HCT116 (cell line): Measurements from ENCODE around the gene GSTA3. TPM values are rescaled to one million over a fixed set of nuclear protein-coding genes. Genes with fewer than 3 reads are reported as not detected.

Experiments
- ATAC-seq: fragments of 200-7000 bp; cut with Tn5 transposase; 2 replicates; pipeline ENCODE4 v1.9.1; 2020; ENCODE audit warnings: mild to moderate bottlenecking, moderate library complexity
- BruUV-seq: library from RNA; stranded (reverse); fragments of 400-500 nt; replicated peaks from 2 replicates; lab custom pipeline; 2021; lab: Mats Ljungman, UMichigan
- CTCF ChIA-PET: fragments of 300-600 bp; sonication (Branson Sonifier 250); formaldehyde crosslinking; loops from one replicate; lab custom pipeline; 2021; ENCODE audit warnings: antibody characterized with exemption; lab: Charles Lee
- POLR2A ChIA-PET: fragments of 300-600, 350-600 bp; sonication (Branson Sonifier 250); formaldehyde crosslinking; loops from one replicate; lab custom pipeline; 2021; ENCODE audit warnings: antibody characterized with exemption; lab: Charles Lee
- RAD21 ChIA-PET, 2 experiments: fragments of 300-600 bp; sonication (Branson Sonifier 250); formaldehyde crosslinking; loops; one replicate each; lab custom pipeline; 2023; ENCODE audit warnings: low total read pairs in 2 of 2; ENCODE audit not compliant: uncharacterized antibody in 2 of 2, unreplicated experiment in 2 of 2, low non-redundant PET in 1 of 2; lab: Charles Lee
- DNase-seq: peaks from one replicate; pipeline ENCODE4 v3.0.0-alpha.2; 2010; ENCODE audit warnings: low read depth, low spot score
- H2AFZ ChIP-seq: fragments of 200-600 bp; shearing (Covaris generic), sonication (generic); 2 replicates; pipeline ENCODE4 v1.6.1; 2017; ENCODE audit warnings: low read depth, mixed run types, mixed read lengths, antibody characterized with exemption, low read length; ENCODE audit not compliant: poor library complexity, severe bottlenecking
- H3K27ac ChIP-seq: 2 replicates; pipeline ENCODE4 v1.5.1; 2012; ENCODE audit warnings: low read depth, low read length
- H3K27me3 ChIP-seq: fragments of 200-600 bp; sonication (generic); 2 replicates; pipeline ENCODE4 v1.6.1; 2016; ENCODE audit warnings: mixed run types, low read length, mixed read lengths; ENCODE audit not compliant: insufficient read depth
- H3K36me3 ChIP-seq, 2 experiments: fragments of 200-500 bp in 1 of 2; fragments of 200-600 bp in 1 of 2; sonication (Bioruptor generic) in 1 of 2; sonication (generic) in 1 of 2; 2 replicates each; pipeline versions ENCODE4 v1.5.1 to v1.6.1; 2014 to 2016; ENCODE audit warnings: low read length in 2 of 2, inconsistent platforms in 1 of 2, mixed read lengths in 1 of 2, mixed run types in 1 of 2; ENCODE audit not compliant: insufficient read depth in 2 of 2, control insufficient read depth in 1 of 2
- H3K4me1 ChIP-seq, 2 experiments: fragments of 200-600 bp in 1 of 2; sonication (generic) in 1 of 2; 2 replicates each; pipeline versions ENCODE4 v1.5.1 to v1.6.1; 2012 to 2017; ENCODE audit warnings: low read length in 2 of 2, inconsistent platforms in 1 of 2, mild to moderate bottlenecking in 1 of 2, mixed read lengths in 1 of 2, mixed run types in 1 of 2, moderate library complexity in 1 of 2; ENCODE audit not compliant: insufficient read depth in 2 of 2, control insufficient read depth in 1 of 2
- H3K4me2 ChIP-seq: fragments of 200-600 bp; sonication (generic); 2 replicates; pipeline ENCODE4 v1.6.1; 2017; ENCODE audit warnings: mixed run types, low read length, mixed read lengths
- H3K4me3 ChIP-seq, 2 experiments: fragments of 200-600 bp in 1 of 2; sonication (generic) in 1 of 2; replicated peaks in 1 of 2; 2 replicates each; pipeline ENCODE4 v1.5.1; 2011 to 2016; ENCODE audit warnings: low read length in 2 of 2, control low read depth in 1 of 2, low read depth in 1 of 2, mild to moderate bottlenecking in 1 of 2, mixed read lengths in 1 of 2, mixed run types in 1 of 2
- H3K79me2 ChIP-seq: fragments of 200-600 bp; sonication (generic); 2 replicates; pipeline ENCODE4 v1.6.1; 2017; ENCODE audit warnings: mild to moderate bottlenecking, mixed run types, low read length, moderate library complexity, mixed read lengths; ENCODE audit not compliant: insufficient read depth
- H3K9ac ChIP-seq: fragments of 200-600 bp; sonication (generic); 2 replicates; pipeline ENCODE4 v1.6.1; 2016; ENCODE audit warnings: low read length, mixed read lengths
- H3K9me2 ChIP-seq: fragments of 200-600 bp; sonication (generic), shearing (Covaris generic); 2 replicates; pipeline ENCODE4 v1.6.1; 2017; ENCODE audit warnings: mixed run types, mild to moderate bottlenecking, moderate library complexity; ENCODE audit not compliant: insufficient read depth
- H3K9me3 ChIP-seq, 2 experiments: fragments of 200-500 bp in 1 of 2; fragments of 200-600 bp in 1 of 2; sonication (Bioruptor generic) in 1 of 2; sonication (generic) in 1 of 2; 2 replicates each; pipeline ENCODE4 v1.6.1; 2014 to 2017; ENCODE audit warnings: low read length in 2 of 2, mixed read lengths in 2 of 2, inconsistent platforms in 1 of 2, low read depth in 1 of 2, mild to moderate bottlenecking in 1 of 2, mixed run types in 1 of 2, moderate library complexity in 1 of 2; ENCODE audit not compliant: control insufficient read depth in 1 of 2, insufficient read depth in 1 of 2
- H4K20me1 ChIP-seq: fragments of 200-600 bp; sonication (generic), shearing (Covaris generic); 2 replicates; pipeline ENCODE4 v1.6.1; 2017; ENCODE audit warnings: mixed run types, mild to moderate bottlenecking, moderate library complexity; ENCODE audit not compliant: insufficient read depth
- CEBPB ChIP-seq: IDR thresholded peaks from 2 replicates; pipeline ENCODE4 v1.6.1; 2012; ENCODE audit warnings: low read depth
- EGR1 ChIP-seq: IDR thresholded peaks from 2 replicates; pipeline ENCODE4 v1.6.1; 2012; ENCODE audit warnings: low read depth
- ELF1 ChIP-seq: IDR thresholded peaks from 2 replicates; pipeline ENCODE4 v1.6.1; 2012; ENCODE audit warnings: low read depth, borderline replicate concordance
- EZH2 ChIP-seq: fragments of 200-600 bp; sonication (generic); IDR thresholded peaks from 2 replicates; pipeline ENCODE4 v1.6.1; 2017; ENCODE audit warnings: antibody characterized with exemption, mixed run types
- EZH2phosphoT487 ChIP-seq: fragments of 200-600 bp; IDR thresholded peaks from 2 replicates; pipeline ENCODE4 v1.6.1; 2018; ENCODE audit warnings: antibody characterized with exemption, borderline replicate concordance
- FOSL1 ChIP-seq: IDR thresholded peaks from 2 replicates; pipeline ENCODE4 v1.6.1; 2012; ENCODE audit warnings: low read depth
- JUND ChIP-seq: IDR thresholded peaks from 2 replicates; pipeline ENCODE4 v1.6.1; 2012
- POLR2A ChIP-seq: IDR thresholded peaks from 2 replicates; pipeline ENCODE4 v1.7.0; 2011; ENCODE audit warnings: borderline replicate concordance; ENCODE audit not compliant: insufficient read depth, insufficient read length; ENCODE audit errors: extremely low read depth
- POLR2AphosphoS5 ChIP-seq: IDR thresholded peaks from 2 replicates; pipeline ENCODE4 v1.6.1; 2011; ENCODE audit warnings: mild to moderate bottlenecking, low read depth, low read length, moderate library complexity
- RAD21 ChIP-seq: IDR thresholded peaks from 2 replicates; pipeline ENCODE4 v1.6.1; 2012; ENCODE audit warnings: low read depth, mild to moderate bottlenecking
- SIN3A ChIP-seq: IDR thresholded peaks from 2 replicates; pipeline ENCODE4 v1.6.1; 2012; ENCODE audit warnings: low read depth
- SRF ChIP-seq: IDR thresholded peaks from 2 replicates; pipeline ENCODE4 v1.6.1; 2012; ENCODE audit warnings: low read depth
- YY1 ChIP-seq: IDR thresholded peaks from 2 replicates; pipeline ENCODE4 v1.6.1; 2011; ENCODE audit warnings: low read length, low read depth, moderate library complexity, mild to moderate bottlenecking; ENCODE audit not compliant: insufficient replicate concordance; ENCODE audit errors: extremely low read depth
- ZFX ChIP-seq: fragments of 450-650 bp; IDR thresholded peaks from 2 replicates; pipeline ENCODE4 v1.6.1; 2017
- ZNF274 ChIP-seq: fragments of 200-500 bp; sonication (Bioruptor generic); IDR thresholded peaks from 2 replicates; pipeline ENCODE4 v1.6.1; 2014; ENCODE audit warnings: mild to moderate bottlenecking, low read depth, low read length, inconsistent platforms
- intact Hi-C: fragments of 100-400 bp; cut with micrococcal nuclease; formaldehyde crosslinking; loops from 2 replicates; pipeline ENCODE4 v1.10.0; 2022
- total RNA-seq: library from RNA; stranded (reverse); gene quantifications from one replicate; pipeline ENCODE4 v1.2.1, GENCODE V29; 2021; ENCODE audit not compliant: unreplicated experiment
- TF ChIP-seq, protein P1 (sequence below): IDR thresholded peaks from 2 replicates; pipeline ENCODE4 v1.6.1; 2012
- TF ChIP-seq, protein P2 (sequence below): IDR thresholded peaks from 2 replicates; pipeline ENCODE4 v1.6.1; 2012; ENCODE audit warnings: low read depth
- TF ChIP-seq, protein P3 (sequence below), 3 experiments: fragments of 200-600 bp in 1 of 3; sonication (generic) in 1 of 3; IDR thresholded peaks in 2 of 3; conservative IDR thresholded peaks in 1 of 3; 2 replicates each; pipeline ENCODE4 v1.5.1; 2012 to 2017; ENCODE audit warnings: low read depth in 2 of 3, low read length in 2 of 3, antibody characterized with exemption in 1 of 3, borderline replicate concordance in 1 of 3, control low read depth in 1 of 3, mild to moderate bottlenecking in 1 of 3, mixed read lengths in 1 of 3, mixed run types in 1 of 3, moderate library complexity in 1 of 3; ENCODE audit not compliant: insufficient read depth in 1 of 3
- TF ChIP-seq, protein P4 (sequence below): IDR thresholded peaks from 2 replicates; pipeline ENCODE4 v1.6.1; 2012
- TF ChIP-seq, protein P5 (sequence below): IDR thresholded peaks from 2 replicates; pipeline ENCODE4 v1.6.1; 2011; ENCODE audit warnings: mild to moderate bottlenecking, low read length, moderate library complexity; ENCODE audit not compliant: insufficient replicate concordance; ENCODE audit errors: extremely low read depth

GSTA3 gene
- total RNA-seq, 1 experiment from 2014 or later: not detected

DNA sequence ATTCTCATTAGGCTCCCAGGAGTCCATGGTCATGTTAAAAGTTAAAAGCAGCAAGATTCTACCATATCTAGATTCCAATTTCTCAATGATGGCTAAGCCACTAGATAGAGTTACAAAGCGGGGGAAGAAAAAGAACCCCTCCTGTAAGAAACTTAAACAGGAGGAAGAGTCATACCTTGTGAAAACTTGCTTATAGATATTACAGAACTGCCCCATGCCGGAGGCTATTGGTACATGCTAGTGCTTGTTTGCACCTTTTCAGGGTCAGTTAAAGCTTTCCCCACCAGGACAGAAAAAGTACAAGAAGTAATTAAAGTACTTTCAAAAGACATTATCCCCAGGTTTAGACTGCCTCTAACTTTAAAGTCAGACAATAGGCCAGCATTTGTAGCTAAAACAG lies 15.5 kb upstream of the GSTA3 start:
- no peaks in the 10 kb centered on the region for H4K20me1 ChIP-seq
- BruUV-seq: no TSS peak
- TF ChIP-seq, protein P1, sequence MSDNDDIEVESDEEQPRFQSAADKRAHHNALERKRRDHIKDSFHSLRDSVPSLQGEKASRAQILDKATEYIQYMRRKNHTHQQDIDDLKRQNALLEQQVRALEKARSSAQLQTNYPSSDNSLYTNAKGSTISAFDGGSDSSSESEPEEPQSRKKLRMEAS: no peak
- TF ChIP-seq EGR1 (no peak), YY1 (no peak), CEBPB (no peak), ZFX (no peak), SRF (no peak), POLR2A (no peak), RAD21 (no peak), FOSL1 (no peak), SIN3A (no peak), JUND (no peak), ZNF274 (no peak), EZH2 (no peak), POLR2AphosphoS5 (no peak), ELF1 (no peak), EZH2phosphoT487 (no peak)
- TF ChIP-seq, protein P2, sequence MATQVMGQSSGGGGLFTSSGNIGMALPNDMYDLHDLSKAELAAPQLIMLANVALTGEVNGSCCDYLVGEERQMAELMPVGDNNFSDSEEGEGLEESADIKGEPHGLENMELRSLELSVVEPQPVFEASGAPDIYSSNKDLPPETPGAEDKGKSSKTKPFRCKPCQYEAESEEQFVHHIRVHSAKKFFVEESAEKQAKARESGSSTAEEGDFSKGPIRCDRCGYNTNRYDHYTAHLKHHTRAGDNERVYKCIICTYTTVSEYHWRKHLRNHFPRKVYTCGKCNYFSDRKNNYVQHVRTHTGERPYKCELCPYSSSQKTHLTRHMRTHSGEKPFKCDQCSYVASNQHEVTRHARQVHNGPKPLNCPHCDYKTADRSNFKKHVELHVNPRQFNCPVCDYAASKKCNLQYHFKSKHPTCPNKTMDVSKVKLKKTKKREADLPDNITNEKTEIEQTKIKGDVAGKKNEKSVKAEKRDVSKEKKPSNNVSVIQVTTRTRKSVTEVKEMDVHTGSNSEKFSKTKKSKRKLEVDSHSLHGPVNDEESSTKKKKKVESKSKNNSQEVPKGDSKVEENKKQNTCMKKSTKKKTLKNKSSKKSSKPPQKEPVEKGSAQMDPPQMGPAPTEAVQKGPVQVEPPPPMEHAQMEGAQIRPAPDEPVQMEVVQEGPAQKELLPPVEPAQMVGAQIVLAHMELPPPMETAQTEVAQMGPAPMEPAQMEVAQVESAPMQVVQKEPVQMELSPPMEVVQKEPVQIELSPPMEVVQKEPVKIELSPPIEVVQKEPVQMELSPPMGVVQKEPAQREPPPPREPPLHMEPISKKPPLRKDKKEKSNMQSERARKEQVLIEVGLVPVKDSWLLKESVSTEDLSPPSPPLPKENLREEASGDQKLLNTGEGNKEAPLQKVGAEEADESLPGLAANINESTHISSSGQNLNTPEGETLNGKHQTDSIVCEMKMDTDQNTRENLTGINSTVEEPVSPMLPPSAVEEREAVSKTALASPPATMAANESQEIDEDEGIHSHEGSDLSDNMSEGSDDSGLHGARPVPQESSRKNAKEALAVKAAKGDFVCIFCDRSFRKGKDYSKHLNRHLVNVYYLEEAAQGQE: no peak
- TF ChIP-seq, protein P3, sequence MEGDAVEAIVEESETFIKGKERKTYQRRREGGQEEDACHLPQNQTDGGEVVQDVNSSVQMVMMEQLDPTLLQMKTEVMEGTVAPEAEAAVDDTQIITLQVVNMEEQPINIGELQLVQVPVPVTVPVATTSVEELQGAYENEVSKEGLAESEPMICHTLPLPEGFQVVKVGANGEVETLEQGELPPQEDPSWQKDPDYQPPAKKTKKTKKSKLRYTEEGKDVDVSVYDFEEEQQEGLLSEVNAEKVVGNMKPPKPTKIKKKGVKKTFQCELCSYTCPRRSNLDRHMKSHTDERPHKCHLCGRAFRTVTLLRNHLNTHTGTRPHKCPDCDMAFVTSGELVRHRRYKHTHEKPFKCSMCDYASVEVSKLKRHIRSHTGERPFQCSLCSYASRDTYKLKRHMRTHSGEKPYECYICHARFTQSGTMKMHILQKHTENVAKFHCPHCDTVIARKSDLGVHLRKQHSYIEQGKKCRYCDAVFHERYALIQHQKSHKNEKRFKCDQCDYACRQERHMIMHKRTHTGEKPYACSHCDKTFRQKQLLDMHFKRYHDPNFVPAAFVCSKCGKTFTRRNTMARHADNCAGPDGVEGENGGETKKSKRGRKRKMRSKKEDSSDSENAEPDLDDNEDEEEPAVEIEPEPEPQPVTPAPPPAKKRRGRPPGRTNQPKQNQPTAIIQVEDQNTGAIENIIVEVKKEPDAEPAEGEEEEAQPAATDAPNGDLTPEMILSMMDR (IDR thresholded peaks at IDR 0.05 in 2 of 3, conservative IDR thresholded peaks at IDR 0.05 in 1 of 3; ENCODE audit: borderline replicate concordance in 1 of 3, insufficient read depth in 1 of 3, low read depth in 2 of 3, low read length in 2 of 3): no peak
- TF ChIP-seq, protein P4, sequence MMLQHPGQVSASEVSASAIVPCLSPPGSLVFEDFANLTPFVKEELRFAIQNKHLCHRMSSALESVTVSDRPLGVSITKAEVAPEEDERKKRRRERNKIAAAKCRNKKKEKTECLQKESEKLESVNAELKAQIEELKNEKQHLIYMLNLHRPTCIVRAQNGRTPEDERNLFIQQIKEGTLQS: no peak
- TF ChIP-seq, protein P5, sequence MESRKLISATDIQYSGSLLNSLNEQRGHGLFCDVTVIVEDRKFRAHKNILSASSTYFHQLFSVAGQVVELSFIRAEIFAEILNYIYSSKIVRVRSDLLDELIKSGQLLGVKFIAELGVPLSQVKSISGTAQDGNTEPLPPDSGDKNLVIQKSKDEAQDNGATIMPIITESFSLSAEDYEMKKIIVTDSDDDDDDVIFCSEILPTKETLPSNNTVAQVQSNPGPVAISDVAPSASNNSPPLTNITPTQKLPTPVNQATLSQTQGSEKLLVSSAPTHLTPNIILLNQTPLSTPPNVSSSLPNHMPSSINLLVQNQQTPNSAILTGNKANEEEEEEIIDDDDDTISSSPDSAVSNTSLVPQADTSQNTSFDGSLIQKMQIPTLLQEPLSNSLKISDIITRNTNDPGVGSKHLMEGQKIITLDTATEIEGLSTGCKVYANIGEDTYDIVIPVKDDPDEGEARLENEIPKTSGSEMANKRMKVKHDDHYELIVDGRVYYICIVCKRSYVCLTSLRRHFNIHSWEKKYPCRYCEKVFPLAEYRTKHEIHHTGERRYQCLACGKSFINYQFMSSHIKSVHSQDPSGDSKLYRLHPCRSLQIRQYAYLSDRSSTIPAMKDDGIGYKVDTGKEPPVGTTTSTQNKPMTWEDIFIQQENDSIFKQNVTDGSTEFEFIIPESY: no peak
- no peaks in the 10 kb centered on the region for H3K27me3 ChIP-seq
- no peak for DNase-seq
- peaks cover 0 to 14% of the 10 kb centered on the region in 2 experiments; a peak in 2 of 4 replicates for H3K4me1 ChIP-seq
- no peak overlapping the region for H3K27ac ChIP-seq
- ChIA-PET CTCF (no interaction called here), POLR2A (no interaction called here), RAD21 (no interaction called here)
- no peak overlapping the region for H3K4me2 ChIP-seq
- H3K9me2 ChIP-seq: no peaks in the 10 kb centered on the region
- intact Hi-C loops: no loop called here
- H3K79me2 ChIP-seq: no peaks in the 10 kb centered on the region
- no peak overlapping the region for H3K4me3 ChIP-seq
- no peak overlapping the region for H3K9ac ChIP-seq
- H3K9me3 ChIP-seq: no peaks in the 10 kb centered on the region
- no peak overlapping the region for H2AFZ ChIP-seq
- no peak for ATAC-seq
- H3K36me3 ChIP-seq: no peaks in the 10 kb centered on the region
